ENCODE measurements around the gene ICAM5.

GRCh38 chr19:10246511-10246910 is 43.2 kb upstream of the ICAM5 start:
- TF ChIP-seq MAX (IDR thresholded peaks at IDR 0.05; ENCODE audit: low read depth, low read length) (no peak), CTCF (IDR thresholded peaks at IDR 0.05; ENCODE audit: low read depth, low read length) (no peak)
